Measurements from ENCODE around the gene HTRA3. TPM values are rescaled to one million over a fixed set of nuclear protein-coding genes. Genes with fewer than 3 reads are reported as not detected.

The HTRA3 gene
- total RNA-seq, 5 donors from 2014 or later (not counting 1 experiment from before 2014, with no cell fraction given) = 0.13 to 0.26 TPM; not detected in 3

DNA sequence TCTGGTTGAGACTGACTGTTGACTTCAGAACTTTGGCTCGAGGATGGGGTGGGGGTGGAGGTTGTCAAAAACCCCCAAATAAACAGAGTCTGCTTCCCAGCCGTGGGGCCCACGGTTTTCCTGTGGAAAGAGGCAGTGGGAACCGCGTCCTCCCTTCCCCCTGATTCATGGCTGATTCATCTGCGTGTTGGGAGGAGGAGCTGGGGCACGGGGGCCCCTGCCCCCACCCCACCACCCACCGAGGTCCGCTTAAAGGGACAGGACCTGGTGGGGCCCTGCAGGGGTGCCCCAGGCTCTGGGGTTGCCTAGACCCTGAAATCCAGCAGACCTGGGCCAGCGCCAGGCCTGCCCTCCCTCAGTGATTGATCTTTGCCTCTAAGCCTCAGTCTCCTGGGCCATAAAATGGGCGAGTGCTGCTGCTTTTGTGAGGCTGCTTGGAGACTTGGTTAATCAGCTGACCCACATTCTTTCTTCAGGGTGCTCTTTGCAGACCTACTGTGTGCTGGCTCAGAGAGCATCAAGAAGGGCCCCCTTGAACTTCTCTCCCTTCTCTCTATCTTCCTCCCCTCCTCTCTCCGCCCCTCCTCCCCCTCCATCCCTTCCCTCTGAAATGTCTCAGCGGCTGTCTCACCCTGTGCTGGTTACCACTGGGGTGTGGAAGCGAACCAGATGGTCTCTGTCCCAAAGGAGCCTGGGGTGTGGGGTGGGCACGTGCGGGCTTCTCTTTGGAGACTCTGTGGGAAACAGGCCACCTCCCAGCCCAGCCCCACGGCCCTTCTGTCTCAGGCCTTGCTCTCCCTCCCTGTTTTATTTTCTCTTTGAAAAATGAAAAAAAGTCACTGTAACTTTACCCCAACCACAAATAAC, 9.1 kb downstream of the HTRA3 start:
- H3K27ac ChIP-seq (ENCODE audit: low read length) = no peak overlapping the region
- H3K4me3 ChIP-seq (ENCODE audit: control insufficient read depth in 1 of 2, extremely low read depth in 1 of 2, low read length in 1 of 2) = no peak overlapping the region
- no peaks in the 10 kb centered on the region for H3K9me3 ChIP-seq
- ATAC-seq (replicated peaks in 1 of 4) = no peak
- H3K4me1 Mint-ChIP-seq = no peaks in the 10 kb centered on the region
- peaks cover 4 to 8% of the 10 kb centered on the region in 2 donors for H3K27me3 Mint-ChIP-seq
- H3K27ac Mint-ChIP-seq = no peak overlapping the region
- 65% methylated on average over 2 of the region's 17 CpGs for WGBS (ENCODE audit: insufficient coverage)
- H3K4me1 ChIP-seq (ENCODE audit: control insufficient read depth in 1 of 2, extremely low read depth in 1 of 2, insufficient read depth in 2 of 2, low read length in 2 of 2) = no peaks in the 10 kb centered on the region
- no peak for DNase-seq
- H3K4me3 Mint-ChIP-seq = no peak overlapping the region
- ChIA-PET POLR2A (no interaction called here), CTCF (no interaction called here)
- peaks cover 0 to 17% of the 10 kb centered on the region in 2 experiments for H3K27me3 ChIP-seq (replicated peaks in 1 of 2; ENCODE audit: control insufficient read depth in 2 of 2, extremely low read depth in 1 of 2, insufficient read depth in 2 of 2, low read length in 1 of 2)
- H3K36me3 Mint-ChIP-seq = no peaks in the 10 kb centered on the region
- no peaks in the 10 kb centered on the region for H3K9me3 Mint-ChIP-seq
- H3K36me3 ChIP-seq (ENCODE audit: control insufficient read depth in 2 of 2, extremely low read depth in 1 of 2, insufficient read depth in 1 of 2, low read length in 1 of 2) = no peaks in the 10 kb centered on the region

DNA sequence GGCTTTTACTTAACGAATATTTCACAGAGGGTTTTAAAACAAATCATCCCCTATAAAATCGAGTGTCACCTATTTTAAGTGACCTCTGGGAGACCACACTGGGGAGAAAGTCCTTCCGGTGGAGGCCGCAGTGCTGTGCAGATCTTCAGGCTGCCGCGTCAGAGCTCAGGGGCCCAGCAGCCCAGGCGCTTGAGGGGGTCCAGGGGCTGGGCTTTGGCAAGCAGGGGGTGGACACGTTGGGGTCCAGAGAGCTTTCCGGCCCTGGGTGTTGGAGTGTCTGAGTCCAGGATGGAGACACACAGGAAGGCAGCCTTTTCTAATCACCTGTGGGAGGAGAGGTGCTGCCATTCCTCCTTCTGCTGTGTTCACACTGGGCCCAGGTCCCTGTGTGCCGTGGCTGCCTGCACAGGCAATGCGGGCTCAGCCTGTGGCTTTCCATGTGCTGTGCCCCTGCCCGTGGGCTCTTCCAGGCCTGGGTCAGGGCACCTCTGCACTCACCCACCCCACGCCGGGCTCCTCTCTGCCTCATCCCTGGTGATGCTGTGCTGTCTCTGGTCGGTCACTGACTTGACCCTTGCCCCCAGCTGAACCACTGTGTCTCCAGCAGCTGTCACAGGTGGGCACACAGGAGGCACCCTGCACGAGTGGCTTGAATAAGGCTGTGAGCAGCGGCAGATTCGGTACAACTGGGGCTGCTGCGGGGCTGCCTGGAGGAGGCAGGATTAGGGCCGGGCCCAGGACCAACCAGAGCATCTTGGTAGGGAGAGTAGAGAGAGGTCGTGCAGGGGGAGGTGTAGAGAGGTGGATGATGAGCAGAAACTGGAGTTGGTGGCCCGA, 10.0 kb downstream of the HTRA3 start:
- Mint-ChIP-seq H3K4me3 (no peak overlapping the region), H3K27ac (no peak overlapping the region), H3K27me3 (peaks cover 0 to 3% of the 10 kb centered on the region in 2 donors), H3K36me3 (no peaks in the 10 kb centered on the region), H3K4me1 (no peaks in the 10 kb centered on the region), H3K9me3 (no peaks in the 10 kb centered on the region)
- ChIA-PET CTCF (no interaction called here), POLR2A (no interaction called here)
- no peaks in the 10 kb centered on the region for H3K36me3 ChIP-seq (ENCODE audit: control insufficient read depth in 2 of 2, extremely low read depth in 1 of 2, insufficient read depth in 1 of 2, low read length in 1 of 2)
- H3K27me3 ChIP-seq (replicated peaks in 1 of 2; ENCODE audit: control insufficient read depth in 2 of 2, extremely low read depth in 1 of 2, insufficient read depth in 2 of 2, low read length in 1 of 2) = peaks cover 0 to 14% of the 10 kb centered on the region in 2 experiments
- ATAC-seq (replicated peaks in 1 of 4) (no peak), DNase-seq (no peak)
- H3K4me1 ChIP-seq (ENCODE audit: control insufficient read depth in 1 of 2, extremely low read depth in 1 of 2, insufficient read depth in 2 of 2, low read length in 2 of 2) = no peaks in the 10 kb centered on the region
- H3K9me3 ChIP-seq = no peaks in the 10 kb centered on the region
- H3K4me3 ChIP-seq (ENCODE audit: control insufficient read depth in 1 of 2, extremely low read depth in 1 of 2, low read length in 1 of 2) = no peak overlapping the region
- H3K27ac ChIP-seq (ENCODE audit: low read length) = no peak overlapping the region
- 78% methylated on average over 14 of the region's 22 CpGs for WGBS (ENCODE audit: insufficient coverage)

DNA sequence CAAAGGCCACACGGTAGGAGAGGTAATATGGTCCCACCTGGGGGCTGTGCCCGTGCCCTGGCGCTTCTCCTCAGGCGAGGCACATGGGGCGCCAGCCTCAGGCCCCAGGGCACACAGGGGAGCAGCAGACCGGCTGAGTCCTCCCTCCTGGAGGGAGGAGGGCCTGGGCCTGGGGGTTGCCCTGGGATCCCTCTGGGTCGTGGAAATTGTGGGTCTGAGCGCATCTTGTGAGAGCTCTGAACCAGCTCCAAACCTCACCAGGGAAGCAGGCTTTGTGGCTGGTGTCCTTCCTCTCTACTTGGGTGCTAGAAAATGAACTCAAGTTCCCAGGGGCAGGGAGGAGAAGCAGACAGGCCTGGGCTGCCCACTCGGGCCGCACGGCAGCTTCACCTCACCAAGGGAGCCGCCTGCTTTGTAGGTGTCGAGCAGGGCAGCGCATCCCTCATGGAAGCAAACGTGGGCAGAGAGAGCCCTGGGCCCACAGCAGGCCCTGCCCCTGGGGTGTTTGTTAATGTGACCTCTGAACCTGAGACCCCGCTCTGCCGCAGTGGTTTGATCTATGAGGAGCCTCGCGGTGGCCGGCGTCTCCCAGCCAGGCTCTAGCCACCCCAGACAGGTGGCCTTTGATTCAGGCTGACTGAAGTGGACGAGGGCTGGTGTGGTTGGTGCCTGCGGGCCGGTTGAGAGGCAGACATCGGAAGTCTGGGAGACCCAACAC, 10.8 kb downstream of the HTRA3 start:
- H3K4me1 Mint-ChIP-seq = no peaks in the 10 kb centered on the region
- CTCF ChIA-PET = no interaction called here
- H3K36me3 Mint-ChIP-seq = no peaks in the 10 kb centered on the region
- no peak for ATAC-seq (replicated peaks in 1 of 4)
- POLR2A ChIA-PET = no interaction called here
- peaks cover 0 to 3% of the 10 kb centered on the region in 2 donors for H3K27me3 Mint-ChIP-seq
- Histone ChIP-seq H3K4me1 (ENCODE audit: control insufficient read depth in 1 of 2, extremely low read depth in 1 of 2, insufficient read depth in 2 of 2, low read length in 2 of 2) (no peaks in the 10 kb centered on the region), H3K4me3 (ENCODE audit: control insufficient read depth in 1 of 2, extremely low read depth in 1 of 2, low read length in 1 of 2) (no peak overlapping the region), H3K27me3 (replicated peaks in 1 of 2; ENCODE audit: control insufficient read depth in 2 of 2, extremely low read depth in 1 of 2, insufficient read depth in 2 of 2, low read length in 1 of 2) (peaks cover 0 to 10% of the 10 kb centered on the region in 2 experiments), H3K36me3 (ENCODE audit: control insufficient read depth in 2 of 2, extremely low read depth in 1 of 2, insufficient read depth in 1 of 2, low read length in 1 of 2) (no peaks in the 10 kb centered on the region), H3K27ac (ENCODE audit: low read length) (no peak overlapping the region), H3K9me3 (no peaks in the 10 kb centered on the region)
- no peak overlapping the region for H3K4me3 Mint-ChIP-seq
- no peak for DNase-seq
- no peak overlapping the region for H3K27ac Mint-ChIP-seq
- H3K9me3 Mint-ChIP-seq = no peaks in the 10 kb centered on the region
- 82% methylated on average over 18 of the region's 25 CpGs for WGBS (ENCODE audit: insufficient coverage)

DNA sequence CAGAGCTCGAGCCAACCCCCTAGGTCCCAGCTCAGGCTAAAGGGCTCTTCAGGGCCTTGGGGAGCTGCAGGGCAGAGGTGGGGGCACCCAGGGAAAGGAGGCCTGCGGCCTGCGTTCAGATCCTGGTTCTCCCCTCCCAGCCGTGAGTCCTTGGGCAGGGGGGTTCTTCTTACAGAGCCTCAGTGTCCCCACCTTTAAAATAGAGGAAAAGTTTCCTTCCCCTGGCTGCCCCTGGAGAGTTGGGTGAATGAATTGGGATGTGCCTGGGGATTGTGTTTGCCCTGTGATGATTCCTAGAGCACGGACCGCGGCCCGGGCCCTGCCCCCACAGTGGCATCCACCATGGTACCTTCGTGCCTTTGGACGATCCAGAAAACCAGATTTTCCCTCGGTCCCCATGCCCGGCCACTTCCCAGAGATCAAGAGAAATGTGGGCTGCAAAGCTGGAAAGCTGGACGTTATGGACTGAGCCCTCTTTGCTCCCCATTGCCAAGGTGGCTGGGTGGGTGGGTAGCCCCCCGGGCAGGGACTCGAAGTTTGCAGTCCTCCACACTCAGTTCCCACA, 11.4 kb downstream of the HTRA3 start:
- DNase-seq (no peak), ATAC-seq (replicated peaks in 1 of 4) (no peak)
- 83% methylated on average over 6 of the region's 15 CpGs for WGBS (ENCODE audit: insufficient coverage)
- H3K4me1 ChIP-seq (ENCODE audit: control insufficient read depth in 1 of 2, extremely low read depth in 1 of 2, insufficient read depth in 2 of 2, low read length in 2 of 2) = no peaks in the 10 kb centered on the region
- Mint-ChIP-seq H3K27me3 (peaks cover 0 to 3% of the 10 kb centered on the region in 2 donors), H3K36me3 (no peaks in the 10 kb centered on the region), H3K27ac (no peak overlapping the region), H3K4me3 (no peak overlapping the region), H3K4me1 (no peaks in the 10 kb centered on the region), H3K9me3 (no peaks in the 10 kb centered on the region)
- no peak overlapping the region for H3K4me3 ChIP-seq (ENCODE audit: control insufficient read depth in 1 of 2, extremely low read depth in 1 of 2, low read length in 1 of 2)
- POLR2A ChIA-PET = no interaction called here
- H3K36me3 ChIP-seq (ENCODE audit: control insufficient read depth in 2 of 2, extremely low read depth in 1 of 2, insufficient read depth in 1 of 2, low read length in 1 of 2) = no peaks in the 10 kb centered on the region
- H3K9me3 ChIP-seq = no peaks in the 10 kb centered on the region
- CTCF ChIA-PET = no interaction called here
- H3K27ac ChIP-seq (ENCODE audit: low read length) = no peak overlapping the region
- H3K27me3 ChIP-seq (replicated peaks in 1 of 2; ENCODE audit: control insufficient read depth in 2 of 2, extremely low read depth in 1 of 2, insufficient read depth in 2 of 2, low read length in 1 of 2) = peaks cover 0 to 12% of the 10 kb centered on the region in 2 experiments

DNA sequence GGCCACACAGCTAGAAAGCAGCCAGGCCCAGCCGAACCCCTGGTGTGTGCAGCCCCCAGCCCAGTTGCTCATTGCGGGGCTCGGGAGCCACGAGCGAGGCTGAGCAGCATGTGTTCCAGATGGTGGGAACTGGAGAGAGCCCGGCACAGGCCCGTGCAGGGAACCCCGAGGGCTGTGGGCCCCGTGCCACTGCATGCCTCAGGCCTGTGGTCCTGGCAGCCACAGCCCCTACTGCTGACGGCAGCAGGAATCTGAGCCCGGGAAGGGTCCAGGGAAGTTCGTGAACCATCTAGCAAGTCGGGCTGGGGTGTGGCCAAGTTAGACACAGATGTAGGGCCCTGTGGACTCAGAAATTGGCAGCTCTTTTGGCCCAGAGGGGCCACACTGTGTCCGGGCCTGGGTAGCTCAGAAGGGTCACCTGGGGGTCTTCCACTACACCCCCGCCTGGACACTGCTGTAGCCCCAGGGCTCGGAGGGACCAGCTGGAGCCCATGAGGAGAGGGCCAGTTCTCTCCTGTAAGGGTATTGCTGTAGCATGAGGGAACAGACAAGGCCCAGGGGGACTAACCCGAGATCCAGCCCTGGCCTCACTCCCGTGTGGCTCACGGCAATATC, 12.1 kb downstream of the HTRA3 start:
- WGBS (ENCODE audit: insufficient coverage) = 80% methylated on average over 14 of the region's 19 CpGs
- Histone ChIP-seq H3K27me3 (replicated peaks in 1 of 2; ENCODE audit: control insufficient read depth in 2 of 2, extremely low read depth in 1 of 2, insufficient read depth in 2 of 2, low read length in 1 of 2) (peaks cover 0 to 12% of the 10 kb centered on the region in 2 experiments), H3K4me3 (ENCODE audit: control insufficient read depth in 1 of 2, extremely low read depth in 1 of 2, low read length in 1 of 2) (no peak overlapping the region), H3K27ac (ENCODE audit: low read length) (no peak overlapping the region), H3K36me3 (ENCODE audit: control insufficient read depth in 2 of 2, extremely low read depth in 1 of 2, insufficient read depth in 1 of 2, low read length in 1 of 2) (no peaks in the 10 kb centered on the region), H3K9me3 (no peaks in the 10 kb centered on the region), H3K4me1 (ENCODE audit: control insufficient read depth in 1 of 2, extremely low read depth in 1 of 2, insufficient read depth in 2 of 2, low read length in 2 of 2) (no peaks in the 10 kb centered on the region)
- Mint-ChIP-seq H3K27me3 (peaks cover 0 to 1% of the 10 kb centered on the region in 2 donors), H3K27ac (no peak overlapping the region), H3K36me3 (no peaks in the 10 kb centered on the region), H3K9me3 (no peaks in the 10 kb centered on the region), H3K4me1 (no peaks in the 10 kb centered on the region), H3K4me3 (no peak overlapping the region)
- ChIA-PET CTCF (no interaction called here), POLR2A (no interaction called here)
- DNase-seq (no peak), ATAC-seq (replicated peaks in 1 of 4) (no peak)

Data from T-cell (primary cell).